IMR-90 (cell line): Measurements from ENCODE around the gene THEM4. TPM values are rescaled to one million over a fixed set of nuclear protein-coding genes. Genes with fewer than 3 reads are reported as not detected.
"Not testable (repeated sequence)": the region's sequence is repeated elsewhere in the genome, so short reads cannot be mapped to it uniquely, and the experiment has no call there.

Experiments
- ATAC-seq: fragments of 200-7000 bp; cut with Tn5 transposase; 2 replicates; pipeline ENCODE4 v1.9.1; 2020; ENCODE audit warnings: low read depth, mild to moderate bottlenecking, moderate library complexity
- BruUV-seq: library from RNA; stranded (reverse); fragments of 400-500 nt; replicated peaks from 2 replicates; lab custom pipeline; 2021; lab: Mats Ljungman, UMichigan
- CTCF ChIA-PET: fragments of 300-600 bp; formaldehyde crosslinking; extraction: SDS; loops from one replicate; lab custom pipeline; 2021; ENCODE audit warnings: antibody characterized with exemption; lab: Yijun Ruan, JAX
- POLR2A ChIA-PET: fragments of 300-600 bp; sonication (Branson Sonifier 250); formaldehyde crosslinking; loops from one replicate; lab custom pipeline; 2022; ENCODE audit warnings: antibody characterized with exemption; ENCODE audit not compliant: unreplicated experiment; lab: Charles Lee
- DNase-seq: peaks from one replicate; pipeline ENCODE4 v3.0.0; 2013
- H2AFZ ChIP-seq: replicated peaks from 2 replicates; pipeline ENCODE3; 2013; ENCODE audit warnings: low read length, mild to moderate bottlenecking; ENCODE audit not compliant: poor library complexity
- H2AK5ac ChIP-seq: 2 replicates; pipeline ENCODE4 v1.6.1; 2013; ENCODE audit warnings: low read depth, low read length, inconsistent platforms
- H2AK9ac ChIP-seq: replicated peaks from 2 replicates; pipeline ENCODE3; 2013; ENCODE audit warnings: mild to moderate bottlenecking, low read depth, low read length, moderate library complexity; ENCODE audit not compliant: poor library complexity
- H2BK120ac ChIP-seq: 2 replicates; pipeline ENCODE4 v1.6.1; 2013; ENCODE audit warnings: low read depth, low read length, inconsistent platforms
- H2BK15ac ChIP-seq: 3 replicates; pipeline ENCODE4 v1.6.1; 2013; ENCODE audit warnings: low read depth, low read length, inconsistent platforms
- H2BK20ac ChIP-seq: 2 replicates; pipeline ENCODE4 v1.6.1; 2013; ENCODE audit warnings: low read depth, mild to moderate bottlenecking, inconsistent platforms, low read length, moderate library complexity
- H2BK5ac ChIP-seq: 2 replicates; pipeline ENCODE4 v1.6.1; 2013; ENCODE audit warnings: mild to moderate bottlenecking, low read depth, low read length, inconsistent platforms; ENCODE audit not compliant: poor library complexity, severe bottlenecking
- H3K14ac ChIP-seq: replicated peaks from 2 replicates; pipeline ENCODE4 v1.6.1; 2013; ENCODE audit warnings: low read depth, low read length, inconsistent platforms
- H3K18ac ChIP-seq: 2 replicates; pipeline ENCODE4 v1.6.1; 2013; ENCODE audit warnings: low read depth, low read length, control low read depth
- H3K23ac ChIP-seq: 2 replicates; pipeline ENCODE4 v1.6.1; 2013; ENCODE audit warnings: low read depth, low read length, inconsistent platforms
- H3K27ac ChIP-seq: 2 replicates; pipeline ENCODE4 v1.5.1; 2013; ENCODE audit warnings: mild to moderate bottlenecking, control low read depth, low read length; ENCODE audit not compliant: insufficient read depth
- H3K27me3 ChIP-seq: 2 replicates; pipeline ENCODE4 v1.6.1; 2013; ENCODE audit warnings: low read length; ENCODE audit not compliant: control insufficient read depth, insufficient read depth
- H3K36me3 ChIP-seq: 2 replicates; pipeline ENCODE4 v1.6.1; 2013; ENCODE audit warnings: low read length, mixed read lengths; ENCODE audit not compliant: control insufficient read depth, insufficient read depth
- H3K4ac ChIP-seq: 2 replicates; pipeline ENCODE4 v1.6.1; 2013; ENCODE audit warnings: low read depth, low read length, inconsistent platforms
- H3K4me1 ChIP-seq: 2 replicates; pipeline ENCODE4 v1.6.1; 2013; ENCODE audit warnings: low read length, mixed read lengths; ENCODE audit not compliant: control insufficient read depth, insufficient read depth
- H3K4me2 ChIP-seq: 2 replicates; pipeline ENCODE4 v1.6.1; 2013; ENCODE audit warnings: low read depth, mild to moderate bottlenecking, control low read depth, low read length, moderate library complexity
- H3K4me3 ChIP-seq: 2 replicates; pipeline ENCODE4 v1.5.1; 2013; ENCODE audit warnings: low read depth, mild to moderate bottlenecking, control low read depth, low read length, moderate library complexity; ENCODE audit not compliant: insufficient read depth
- H3K56ac ChIP-seq: 2 replicates; pipeline ENCODE4 v1.6.1; 2013; ENCODE audit warnings: low read length, inconsistent platforms; ENCODE audit not compliant: insufficient read depth; ENCODE audit errors: extremely low read depth
- H3K79me1 ChIP-seq, 2 experiments: 2 replicates each; pipeline ENCODE4 v1.6.1; 2013; ENCODE audit warnings: low read length in 2 of 2, inconsistent platforms in 1 of 2, low read depth in 1 of 2
- H3K9ac ChIP-seq: 2 replicates; pipeline ENCODE4 v1.6.1; 2013; ENCODE audit warnings: low read depth, low read length, control low read depth
- H3K9me1 ChIP-seq: 2 replicates; pipeline ENCODE4 v1.6.1; 2013; ENCODE audit warnings: low read length, inconsistent platforms; ENCODE audit not compliant: insufficient read depth
- H3K9me3 ChIP-seq: 2 replicates; pipeline ENCODE4 v1.6.1; 2013; ENCODE audit warnings: low read length; ENCODE audit not compliant: control insufficient read depth, insufficient read depth
- H4K20me1 ChIP-seq: 2 replicates; pipeline ENCODE4 v1.6.1; 2013; ENCODE audit warnings: low read length, inconsistent platforms; ENCODE audit not compliant: insufficient read depth
- H4K5ac ChIP-seq: 2 replicates; pipeline ENCODE4 v1.6.1; 2013; ENCODE audit warnings: mild to moderate bottlenecking, low read depth, low read length, control low read depth
- H4K8ac ChIP-seq, 2 experiments: 2 replicates each; pipeline ENCODE4 v1.6.1; 2013; ENCODE audit warnings: low read depth in 2 of 2, low read length in 2 of 2, control low read depth in 1 of 2, inconsistent platforms in 1 of 2
- H4K91ac ChIP-seq: 2 replicates; pipeline ENCODE4 v1.6.1; 2013; ENCODE audit warnings: low read depth, low read length, inconsistent platforms; ENCODE audit not compliant: insufficient read depth
- WGBS, 2 experiments: methylation state at CpG; one replicate each; pipeline versions ENCODE4 v1.1.5 to v1.1.7; 2013; ENCODE audit warnings: missing lambda C conversion rate in 2 of 2; ENCODE audit not compliant: insufficient read length in 1 of 2; ENCODE audit errors: extremely low coverage in 2 of 2; 5-methylcytosine and 5-hydroxymethylcytosine counted together
- dilution Hi-C: fragments of 300-500 bp; cut with HindIII; formaldehyde crosslinking; loops from one replicate; pipeline ENCODE4 v1.14.3; 2018; ENCODE audit warnings: low sequenced_read_pairs; ENCODE audit not compliant: unreplicated experiment
- in situ Hi-C: fragments of 300-500 bp; cut with MboI; formaldehyde crosslinking; loops from 3 replicates; pipeline ENCODE4 v1.14.3; 2019; ENCODE audit warnings: low sequenced_read_pairs, inconsistent platforms, mixed read lengths
- intact Hi-C: fragments of 100-400 bp; cut with micrococcal nuclease; formaldehyde crosslinking; loops from 2 replicates; pipeline ENCODE4 v1.10.0; 2022
- polyA plus RNA-seq, 3 experiments: library from polyadenylated mRNA; depleted of rRNA; stranded (reverse); fragments of >200 nt; gene quantifications; 2 replicates each; pipeline ENCODE4 v1.2.3, GENCODE V29; 2012; ENCODE audit warnings: low replicate concordance in 1 of 3
- total RNA-seq: library from RNA; depleted of rRNA; stranded (reverse); fragments of >200 nt; gene quantifications from 2 replicates; pipeline ENCODE4 v1.2.3, GENCODE V29; 2012

The THEM4 gene
- total and polyA plus RNA-seq, 2 of the 4 experiments (the other 2 are of a cell fraction): 7.3 to 15.7 TPM

- H2BK120ac ChIP-seq, H2AK5ac ChIP-seq, H2BK5ac ChIP-seq, H3K79me1 ChIP-seq, H3K4me2 ChIP-seq, H3K9me3 ChIP-seq, H3K18ac ChIP-seq, H3K27ac ChIP-seq, H3K4me3 ChIP-seq, H3K4me1 ChIP-seq, H3K4ac ChIP-seq, H3K9ac ChIP-seq, POLR2A ChIA-PET, intact Hi-C loops, H4K5ac ChIP-seq, BruUV-seq, H3K14ac ChIP-seq, H2BK15ac ChIP-seq, H4K8ac ChIP-seq, H2AK9ac ChIP-seq, ATAC-seq, H3K9me1 ChIP-seq, H3K56ac ChIP-seq, H4K91ac ChIP-seq, H2BK20ac ChIP-seq, H3K27me3 ChIP-seq, DNase-seq, H4K20me1 ChIP-seq, H2AFZ ChIP-seq, H3K23ac ChIP-seq, H3K36me3 ChIP-seq: not testable (repeated sequence)
- dilution Hi-C loops (loop anchor here (25.0 kb wide), 1 partner anchor 97 kb away; the partner anchor contains the start of gene TDRKH), in situ Hi-C loops (loop anchor here (10.0 kb wide), 1 partner anchor 121 kb away; no protein-coding TSS in a partner anchor)
- CTCF ChIA-PET: interaction anchor here (0.7 kb wide), 1 partner anchor 9 kb away, joined by 3 read pairs; no protein-coding TSS in a partner anchor
- WGBS, 2 experiments: no CpG with 5 or more reads among the region's 4 CpGs
These were observed 25.4 kb downstream of the THEM4 start for GRCh38 chr1:151883898-151884297.

GRCh38 chr1:151882918-151883317 lies 26.4 kb downstream of the THEM4 start:
- in situ Hi-C loops: loop anchor here (10.0 kb wide), 1 partner anchor 122 kb away; no protein-coding TSS in a partner anchor
- H2BK5ac ChIP-seq, H2AFZ ChIP-seq, H3K4me3 ChIP-seq, H3K36me3 ChIP-seq, ATAC-seq, H3K27me3 ChIP-seq, H2AK9ac ChIP-seq, H3K9me1 ChIP-seq, POLR2A ChIA-PET, H3K23ac ChIP-seq, H2AK5ac ChIP-seq, H2BK20ac ChIP-seq, BruUV-seq, H3K9ac ChIP-seq, H3K56ac ChIP-seq, H3K4me1 ChIP-seq, H4K20me1 ChIP-seq, H3K27ac ChIP-seq, intact Hi-C loops, H3K14ac ChIP-seq, H4K5ac ChIP-seq, H2BK120ac ChIP-seq, H3K79me1 ChIP-seq, H3K4ac ChIP-seq, H3K4me2 ChIP-seq, H4K8ac ChIP-seq, H3K18ac ChIP-seq, H4K91ac ChIP-seq, H3K9me3 ChIP-seq, H2BK15ac ChIP-seq, DNase-seq: not testable (repeated sequence)
- WGBS, 2 experiments: 100% methylated on average over 1 of the region's 5 CpGs; no CpG with 5 or more reads in 1 of the 2 experiments
- CTCF ChIA-PET: interaction anchor here (1.4 kb wide), 1 partner anchor 53 kb away, joined by 6 read pairs; no protein-coding TSS in a partner anchor
- dilution Hi-C loops: loop anchor here (25.0 kb wide), 1 partner anchor 96 kb away; the partner anchor contains the start of gene TDRKH
